ENCODE results near the gene ELK4.

DNA sequence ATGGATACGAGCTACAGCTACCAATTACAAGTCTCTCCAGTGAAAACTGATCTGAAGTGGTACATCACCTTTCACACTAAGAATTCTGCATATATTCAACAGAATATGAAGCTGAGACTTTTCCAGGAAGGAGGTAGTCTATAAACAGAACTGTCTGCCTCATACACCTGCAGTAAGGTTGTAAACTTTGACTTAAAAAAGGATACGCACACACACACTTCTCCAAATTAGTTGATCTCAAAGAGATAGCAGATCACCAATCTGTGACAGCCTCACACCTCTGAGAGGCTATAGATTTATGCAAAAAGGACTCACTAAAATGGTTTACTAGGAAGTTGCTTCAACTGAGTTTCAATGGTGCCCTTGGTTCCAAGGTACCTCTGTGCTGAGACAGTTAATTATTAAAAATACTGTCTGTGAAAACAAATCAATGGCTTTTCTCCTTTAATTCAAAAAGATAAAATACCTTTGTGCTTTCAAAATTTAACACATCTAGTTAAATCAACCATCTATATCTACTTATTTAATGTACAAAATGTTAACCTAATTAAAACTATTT is 17.9 kb downstream of the ELK4 start:
- TF ChIP-seq EZH2 (IDR thresholded peaks at IDR 0.05; ENCODE audit: insufficient read depth, poor library complexity, severe bottlenecking) = no peak
- TF ChIP-seq EZH2phosphoT487 (IDR thresholded peaks at IDR 0.05; ENCODE audit: insufficient read depth, low read depth) = no peak
